ENCODE data around the gene ARMC10.
"Not testable (repeated sequence)": the region's sequence is repeated elsewhere in the genome, so short reads cannot be mapped to it uniquely, and the experiment has no call there.

ARMC10 gene

DNA sequence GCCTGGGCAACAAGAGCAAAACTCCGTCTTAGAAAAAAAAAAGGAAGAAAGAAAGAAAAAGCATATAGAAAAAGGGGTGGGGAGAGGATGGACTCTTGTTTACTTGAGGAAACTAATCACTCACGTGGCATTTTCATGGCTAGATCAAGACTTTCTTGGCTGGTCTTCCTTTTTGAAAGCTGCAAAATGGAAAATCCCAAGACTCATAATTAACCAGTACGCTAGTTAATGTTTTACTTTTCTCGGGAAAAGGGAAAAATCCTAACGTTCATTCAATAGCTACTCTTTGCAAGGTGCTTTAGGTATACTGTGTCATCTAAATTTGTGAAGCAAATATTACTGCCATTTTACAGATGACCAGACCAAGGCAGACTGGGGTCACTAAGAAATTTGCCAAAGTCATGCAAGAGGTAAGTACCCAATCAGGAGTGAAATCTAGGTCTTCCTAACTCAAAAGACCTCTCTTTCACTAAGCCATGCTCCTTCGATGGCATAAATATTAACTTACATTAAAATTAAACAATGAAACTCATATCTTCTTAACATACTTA, 49.6 kb downstream of the ARMC10 start:
- DNase-seq (ENCODE audit: low spot score), result no peak

DNA sequence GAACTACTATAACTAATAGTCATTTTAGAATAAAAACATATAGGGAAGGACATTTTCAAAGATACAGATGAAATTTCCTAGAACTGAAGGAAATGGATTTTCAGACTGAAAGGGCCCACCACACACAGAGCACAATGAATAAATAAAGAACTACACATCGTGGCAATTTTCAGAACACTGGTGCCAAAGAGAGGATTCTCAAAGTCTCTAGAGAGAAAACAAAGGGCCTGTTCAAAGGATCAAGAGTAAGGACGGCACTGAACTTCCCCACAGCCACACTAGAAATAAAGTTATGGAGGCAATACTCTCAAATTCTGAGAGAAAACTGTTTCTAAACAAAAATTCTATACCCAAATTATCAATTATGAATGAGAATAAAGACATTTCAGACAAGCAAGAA, 52.1 kb downstream of the ARMC10 start:
- DNase-seq (ENCODE audit: low spot score), result no peak

DNA sequence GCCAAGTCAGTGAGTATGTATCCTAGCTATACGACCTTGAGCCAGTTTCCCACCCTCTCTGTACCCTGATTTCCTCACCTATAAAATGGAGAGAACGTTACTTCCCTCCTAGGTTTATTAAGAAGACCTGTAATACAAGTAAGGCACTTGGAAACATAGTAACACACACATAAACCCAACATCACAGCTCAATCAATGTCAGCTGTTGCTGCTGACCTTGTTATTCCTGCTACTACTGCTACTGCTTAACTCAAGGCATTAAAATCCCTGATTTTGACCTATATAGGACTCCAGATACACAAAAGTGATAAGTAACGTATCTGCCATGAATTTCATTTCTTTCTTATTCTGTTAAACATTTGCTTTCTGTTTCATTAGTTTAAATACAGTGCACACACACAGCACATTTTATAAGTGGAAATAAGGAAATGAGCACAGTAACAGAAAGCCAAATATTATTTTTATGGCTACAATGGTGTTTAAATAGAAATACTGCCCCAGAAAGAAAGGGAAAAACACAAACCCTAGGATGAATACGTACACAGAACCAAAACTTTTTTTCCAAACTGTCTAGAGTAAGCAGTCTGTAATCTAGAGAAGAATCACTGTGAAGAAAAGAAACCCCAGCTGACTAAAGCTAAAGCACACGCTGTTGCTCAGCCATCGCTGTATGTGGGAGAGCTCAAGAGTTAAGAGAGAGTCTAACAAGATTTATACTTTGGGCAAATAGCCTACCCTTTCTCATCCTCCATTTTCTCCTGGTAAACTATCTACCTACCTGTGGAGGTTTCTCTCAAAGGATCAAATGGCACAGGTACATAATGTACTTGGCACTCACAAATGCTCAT, 55.0 kb downstream of the ARMC10 start:
- no peak for DNase-seq (ENCODE audit: low spot score)

DNA sequence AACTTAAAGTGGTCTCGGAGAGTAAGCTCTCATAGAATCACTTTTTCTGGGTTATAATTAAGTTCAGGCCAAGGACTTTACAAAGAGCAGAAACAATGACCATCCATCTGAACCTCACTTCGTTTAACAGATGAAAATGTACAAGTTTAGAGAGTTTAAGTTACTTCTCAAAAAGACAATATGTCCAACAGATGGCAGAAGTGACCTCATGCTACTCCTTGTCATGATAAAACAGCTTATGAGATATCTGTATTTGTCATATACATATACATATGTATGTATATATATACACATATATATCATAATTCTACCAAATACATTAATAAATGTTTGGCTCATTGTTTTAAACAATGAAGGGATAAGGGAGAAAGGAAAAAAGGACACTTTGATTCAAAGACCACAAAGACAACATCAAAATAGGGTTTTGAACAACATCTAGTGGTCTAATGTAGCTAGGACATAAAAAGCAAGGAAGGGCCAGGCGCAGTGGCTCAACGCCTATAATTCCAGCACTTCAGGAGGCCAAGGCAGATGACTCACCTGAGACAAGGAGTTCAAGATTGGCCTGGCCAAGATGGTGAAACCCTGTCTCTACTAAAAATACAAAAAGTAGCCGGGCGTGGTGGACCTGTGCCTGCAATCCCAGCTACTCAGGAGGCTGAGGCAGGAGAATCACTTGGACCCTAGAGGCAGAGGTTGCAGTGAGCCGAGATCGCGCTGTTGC, 56.1 kb downstream of the ARMC10 start:
- no peak for DNase-seq (ENCODE audit: low spot score)

DNA sequence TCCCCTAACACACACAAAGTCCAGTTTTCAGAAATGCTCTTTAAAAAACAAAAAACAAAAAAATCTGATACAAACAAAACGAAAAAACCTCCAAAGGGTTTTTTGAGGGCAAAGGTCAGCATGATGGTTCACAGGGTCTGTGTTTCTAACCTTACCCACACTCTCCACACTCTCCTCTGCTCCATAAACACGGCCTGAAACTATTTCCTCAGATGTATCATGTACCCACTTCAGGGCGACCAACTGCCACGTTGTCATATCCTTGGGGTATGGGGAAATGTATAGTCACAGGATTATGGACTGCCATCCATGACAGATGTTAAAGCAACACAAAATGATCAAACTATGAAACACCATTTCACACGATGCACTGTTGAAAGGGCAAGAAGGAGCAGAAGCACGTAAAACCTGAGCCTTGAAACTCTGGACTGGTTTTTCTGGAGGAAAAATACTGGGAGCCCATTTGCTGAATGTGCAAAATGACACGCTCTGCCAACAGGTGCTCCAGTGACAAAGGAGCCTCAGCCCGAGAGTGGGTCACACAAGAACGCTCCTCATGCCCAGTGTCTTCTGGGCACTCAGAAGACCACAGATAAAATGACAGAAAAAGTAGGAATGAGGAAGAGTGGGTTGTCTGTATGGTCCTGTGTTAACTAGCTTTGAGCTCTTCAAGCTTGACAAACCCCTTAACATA, 58.2 kb downstream of the ARMC10 start:
- no peak for DNase-seq (ENCODE audit: low spot score)

DNA sequence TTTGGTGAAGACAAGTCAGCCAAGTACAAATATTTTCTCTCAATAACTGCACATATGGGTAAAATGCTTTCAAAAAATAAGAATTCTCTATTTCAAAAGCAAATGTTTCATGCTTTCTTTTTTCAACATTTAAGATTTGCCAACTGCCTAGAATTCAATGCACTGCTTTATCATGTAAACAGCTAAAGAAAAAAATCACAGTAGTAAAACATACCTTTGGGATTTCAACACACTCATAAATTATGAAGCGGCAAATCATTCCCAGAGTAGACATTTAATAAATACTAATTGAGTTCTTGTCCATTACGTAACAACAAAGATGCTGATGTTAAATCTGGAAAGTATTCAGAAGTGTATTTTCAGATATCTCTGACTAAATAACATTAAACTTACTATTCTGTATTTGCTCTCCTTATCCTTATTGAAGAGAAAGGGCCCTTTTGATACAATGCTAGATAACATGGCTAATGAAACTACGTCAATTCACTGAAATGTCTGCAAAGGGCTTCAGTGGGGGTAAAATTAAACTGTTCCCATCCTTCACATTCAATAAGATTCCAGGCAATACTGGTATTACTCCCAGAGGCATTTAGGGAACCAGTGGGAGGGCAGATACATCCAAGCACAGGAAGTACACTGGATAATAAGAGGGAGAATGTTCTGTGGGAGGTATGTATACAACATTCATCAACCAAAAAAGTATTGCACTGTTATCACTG, 60.1 kb downstream of the ARMC10 start:
- no peak for DNase-seq (ENCODE audit: low spot score)

DNA sequence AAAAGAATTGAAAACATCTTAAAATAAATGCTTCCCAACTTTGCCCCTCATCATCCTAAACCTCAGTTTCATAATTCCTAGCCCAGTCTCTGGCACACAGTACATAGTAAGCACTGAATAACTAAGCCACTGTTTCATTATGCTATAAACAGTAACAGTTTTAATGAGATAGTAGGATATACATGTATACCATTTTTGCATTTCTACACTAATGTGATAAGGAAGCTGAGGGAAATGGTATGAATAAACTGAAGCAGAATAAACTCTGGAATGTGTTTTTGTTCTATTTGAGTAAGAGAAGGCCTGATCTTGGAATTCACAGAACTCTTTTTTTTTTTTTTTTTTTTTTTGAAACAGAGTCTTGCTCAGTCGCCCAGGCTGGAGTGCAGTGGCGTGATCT, 65.1 kb downstream of the ARMC10 start:
- DNase-seq (ENCODE audit: low spot score), result no peak

DNA sequence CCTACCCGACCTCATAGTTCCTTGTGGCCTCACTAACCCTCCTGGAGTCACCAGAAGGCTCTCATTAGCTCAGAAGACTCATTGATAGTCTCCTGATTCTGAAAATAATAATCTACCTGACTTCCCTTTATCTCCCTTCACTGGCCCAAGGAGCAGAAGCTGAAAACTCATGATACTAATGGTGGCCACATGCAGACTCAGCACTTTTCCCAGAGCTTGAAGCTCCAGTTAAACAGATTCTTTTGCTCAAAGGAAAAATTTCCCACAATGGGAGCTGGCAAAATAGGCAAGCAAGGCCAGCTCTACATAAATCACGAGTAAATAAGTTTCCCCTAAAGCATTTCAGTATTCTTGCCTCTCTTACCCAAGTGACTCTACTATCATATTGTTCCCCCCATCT, 65.7 kb downstream of the ARMC10 start:
- no peak for DNase-seq (ENCODE audit: low spot score)

DNA sequence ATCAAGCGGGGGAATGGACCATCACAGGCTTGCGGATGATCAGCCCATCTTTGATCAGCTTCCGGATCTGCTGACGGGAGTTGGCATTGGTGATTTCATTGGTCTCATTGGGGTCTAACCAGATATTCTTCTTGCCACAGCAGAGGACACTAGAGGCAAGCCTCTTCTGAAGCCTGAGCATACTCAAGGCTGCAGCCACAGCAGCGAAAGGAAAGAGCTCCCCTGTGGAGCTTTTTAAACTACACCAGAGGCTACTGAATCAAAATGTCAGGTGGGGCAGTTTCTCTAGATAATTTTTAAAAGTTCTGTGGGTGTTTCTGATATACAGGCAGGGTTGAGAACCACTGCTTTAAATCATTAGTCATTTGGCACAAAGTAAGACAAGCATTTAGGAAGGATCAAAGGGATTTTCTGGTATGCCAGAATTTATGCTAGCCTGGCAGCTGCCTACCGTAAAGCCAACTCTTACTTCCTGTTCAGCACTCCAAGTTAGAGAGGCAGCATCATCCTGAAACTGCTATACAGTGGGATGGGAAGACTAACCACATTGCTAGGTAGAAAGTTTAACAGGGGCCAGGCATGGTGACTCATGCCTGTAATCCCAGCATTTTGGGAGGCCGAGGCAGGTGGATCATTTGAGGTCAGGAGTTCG, 66.9 kb downstream of the ARMC10 start:
- DNase-seq (ENCODE audit: low spot score), result no peak

DNA sequence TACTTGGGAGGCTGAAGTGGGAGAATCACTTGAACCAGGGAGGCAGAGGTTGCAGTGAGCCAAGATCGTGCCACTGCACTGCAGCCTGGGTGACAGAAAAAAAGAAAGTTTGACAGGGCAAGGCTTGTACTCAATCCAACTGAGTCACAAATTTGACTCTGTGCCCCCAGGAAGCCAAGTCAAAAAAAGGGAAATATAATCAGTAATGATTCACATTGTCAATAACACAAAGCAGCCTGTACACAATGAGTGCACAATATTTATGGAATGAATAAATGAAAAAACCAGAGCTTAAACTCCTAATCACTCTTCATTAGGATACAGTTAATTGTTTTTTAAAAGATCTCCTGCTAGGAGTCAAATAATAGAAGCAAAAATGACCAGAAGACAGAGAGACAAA, 67.6 kb downstream of the ARMC10 start:
- no peak for DNase-seq (ENCODE audit: low spot score)

DNA sequence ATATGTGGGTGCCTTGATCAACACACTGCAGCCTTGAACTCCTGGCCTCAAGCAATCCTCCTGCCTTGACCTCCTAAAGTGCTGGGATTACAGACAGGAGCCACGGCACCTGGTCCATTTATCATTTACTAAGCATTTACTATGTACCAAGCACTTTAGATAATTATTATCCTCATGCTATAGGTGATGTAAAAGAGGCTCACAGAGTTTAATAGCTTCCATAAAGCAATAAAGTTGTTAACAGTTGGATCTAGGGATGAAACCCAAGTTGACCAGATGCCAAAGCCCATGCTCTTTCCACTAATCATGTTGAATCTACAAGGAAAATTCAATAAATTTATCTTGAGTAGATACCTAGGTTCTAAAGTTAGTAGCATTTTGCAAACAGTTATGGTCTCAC, 68.9 kb downstream of the ARMC10 start:
- DNase-seq (ENCODE audit: low spot score), result no peak

DNA sequence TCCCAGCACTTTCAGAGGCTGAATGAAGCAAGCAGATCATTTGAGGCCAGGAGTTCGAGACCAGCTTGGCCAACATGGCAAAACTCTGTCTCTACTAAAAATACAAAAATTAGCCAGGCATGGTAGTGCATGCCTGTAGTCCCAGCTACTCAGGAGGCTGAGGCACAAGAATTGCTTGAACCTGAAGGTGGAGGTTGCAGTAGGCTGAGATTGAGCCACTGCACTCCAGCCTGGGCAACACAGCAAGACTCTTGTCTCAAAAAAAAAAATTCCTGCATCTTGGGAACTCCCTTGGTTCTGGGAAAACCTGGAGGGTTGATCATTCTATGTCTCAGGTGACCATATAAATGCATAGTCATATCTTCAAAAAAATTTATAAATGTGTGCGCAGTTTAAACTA, 69.8 kb downstream of the ARMC10 start:
- not testable (repeated sequence) for DNase-seq (ENCODE audit: low spot score)

DNA sequence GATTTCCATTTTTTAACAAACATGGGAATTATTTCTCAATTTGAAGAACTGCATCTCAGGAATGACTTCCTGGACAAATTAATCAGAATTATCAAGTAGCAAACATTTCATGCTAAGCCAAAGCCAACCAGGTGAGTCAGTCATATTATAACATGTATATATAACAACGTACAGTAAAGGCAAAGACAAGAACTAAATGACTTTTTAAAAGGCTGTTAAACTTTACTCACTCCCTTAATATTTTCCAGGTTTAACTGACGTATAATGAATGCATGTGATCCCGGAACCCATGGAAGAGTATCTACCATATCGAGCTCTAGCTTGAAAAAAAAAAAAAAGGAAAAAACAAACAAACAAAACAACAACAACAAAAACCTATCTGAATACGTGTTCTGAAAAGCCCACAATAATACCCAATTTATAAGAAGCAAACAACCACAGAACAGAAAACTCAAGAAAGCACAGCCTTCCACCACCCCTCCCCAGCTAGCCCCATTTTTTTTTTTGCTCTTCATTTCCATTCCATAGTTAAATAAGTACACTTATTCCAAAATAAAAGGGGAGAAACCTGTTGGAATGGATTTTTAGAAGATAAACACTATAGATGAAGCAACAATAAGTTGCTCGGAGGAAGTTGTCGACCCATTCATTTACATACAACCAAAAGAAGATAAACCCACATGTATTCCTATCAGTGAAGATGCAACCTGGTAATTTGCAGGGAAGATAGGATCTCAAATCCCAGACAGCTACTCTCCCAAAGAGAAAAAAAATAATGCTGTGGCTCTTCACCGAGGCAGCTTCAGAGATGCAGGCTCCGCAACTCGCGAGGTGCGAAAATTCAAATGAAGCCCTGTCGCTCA, 73.4 kb downstream of the ARMC10 start:
- DNase-seq (ENCODE audit: low spot score), result no peak
